Esophagus muscularis mucosa (tissue), 4 donors: ENCODE results near the gene LHX3. TPM values are rescaled to one million over a fixed set of nuclear protein-coding genes. Genes with fewer than 3 reads are reported as not detected.

ENCODE experiments used
- DNase-seq: peaks from one replicate; pipeline ENCODE4 v3.0.0-alpha.2; 2017; ENCODE audit errors: extremely low spot score
- H3K27ac ChIP-seq, 4 donors: fragments of 200-600 bp; sonication (generic); replicated peaks in 1 of 4; 1 replicate in 3 of 4; 2 replicates in 1 of 4; pipeline ENCODE4 v1.5.1; 2016 to 2019; ENCODE audit warnings: mild to moderate bottlenecking in 1 of 4
- H3K27me3 ChIP-seq, 4 donors: fragments of 200-600 bp; sonication (generic); one replicate each; pipeline versions ENCODE4 v1.5.1 to v1.6.0; 2016 to 2019
- H3K36me3 ChIP-seq, 4 donors: fragments of 200-600 bp; sonication (generic); one replicate each; pipeline ENCODE4 v1.5.1; 2016 to 2019
- H3K4me1 ChIP-seq, 4 donors: fragments of 200-600 bp; sonication (generic); one replicate each; pipeline ENCODE4 v1.5.1; 2016 to 2019
- H3K4me3 ChIP-seq, 4 donors: fragments of 200-600 bp; sonication (generic); 1 replicate in 2 of 4; 2 replicates in 2 of 4; pipeline ENCODE4 v1.5.1; 2016 to 2019; ENCODE audit warnings: mild to moderate bottlenecking in 4 of 4, moderate library complexity in 1 of 4
- H3K9me3 ChIP-seq, 4 donors: fragments of 200-600 bp; sonication (generic); 1 replicate in 3 of 4; 2 replicates in 1 of 4; pipeline ENCODE4 v1.5.1; 2016 to 2019
- CTCF ChIP-seq, 3 experiments: fragments of 200-600 bp in 2 of 3; fragments of 450-650 bp in 1 of 3; sonication (generic) in 2 of 3; IDR thresholded peaks; one replicate each; pipeline ENCODE4 v1.5.1; 2017 to 2019; ENCODE audit warnings: antibody characterized with exemption in 3 of 3, mild to moderate bottlenecking in 2 of 3, moderate library complexity in 1 of 3
- EP300 ChIP-seq: sonication (generic); formaldehyde crosslinking; IDR thresholded peaks from one replicate; pipeline ENCODE4 v1.6.1; 2017; ENCODE audit warnings: antibody characterized with exemption
- POLR2A ChIP-seq: fragments of 450-650 bp; IDR thresholded peaks from one replicate; pipeline ENCODE4 v1.6.1; 2017; ENCODE audit warnings: antibody characterized with exemption, moderate library complexity, mild to moderate bottlenecking, low read depth
- POLR2AphosphoS5 ChIP-seq, 2 donors: sonication (generic); formaldehyde crosslinking; IDR thresholded peaks; one replicate each; pipeline ENCODE4 v1.6.1; 2017; ENCODE audit warnings: antibody characterized with exemption in 2 of 2
- WGBS: methylation state at CpG from one replicate; pipeline ENCODE4 v1.1.5; 2018; 5-methylcytosine and 5-hydroxymethylcytosine counted together
- intact Hi-C: fragments of 100-400 bp; cut with DNase I; formaldehyde crosslinking; loops from one replicate; pipeline ENCODE4 v1.15.1; 2023
- total RNA-seq, 4 donors: library from RNA; depleted of rRNA; stranded (reverse); fragments of >200 nt; gene quantifications; one replicate each; pipeline versions ENCODE4 v1.1.0 to v1.2.1, GENCODE V29; 2016

LHX3 gene
- total RNA-seq, 4 donors from 2014 or later: not detected

- intact Hi-C loops: no loop called here
- no peak for TF ChIP-seq EP300
- no peak for TF ChIP-seq POLR2AphosphoS5 (IDR thresholded peaks at IDR 0.05)
- no peak for TF ChIP-seq CTCF (IDR thresholded peaks at IDR 0.05)
Observed at GRCh38 chr9:136247947-136248637, 43.2 kb upstream of the LHX3 start.

DNA sequence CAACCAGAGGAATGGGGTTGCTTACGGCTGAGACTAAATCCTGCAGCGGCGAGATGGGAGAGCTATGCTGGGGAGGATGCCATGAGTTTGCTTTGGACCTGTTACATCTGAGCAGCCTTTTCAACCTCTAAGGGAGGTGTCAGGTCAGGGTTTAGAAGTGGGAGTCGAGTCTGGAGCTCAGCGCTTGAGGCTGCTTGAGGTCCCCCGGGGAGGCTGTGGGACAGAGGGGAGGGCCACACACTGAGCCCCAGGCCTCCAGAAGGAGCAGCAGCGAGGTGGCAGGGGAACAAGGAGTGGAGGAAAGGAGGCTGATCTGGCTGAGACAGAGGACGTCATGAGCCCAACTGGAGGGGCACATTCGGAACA is 42.6 kb upstream of the LHX3 start:
- H3K27me3 ChIP-seq: peaks cover 0 to 5% (median 0%) of the 10 kb centered on the region in 4 donors
- H3K27ac ChIP-seq: no peak overlapping the region
- intact Hi-C loops: no loop called here
- DNase-seq: no peak
- TF ChIP-seq EP300: no peak
- TF ChIP-seq POLR2AphosphoS5 (IDR thresholded peaks at IDR 0.05): no peak
- no peak for TF ChIP-seq POLR2A
- no peak for TF ChIP-seq CTCF (IDR thresholded peaks at IDR 0.05)
- H3K9me3 ChIP-seq: no peaks in the 10 kb centered on the region
- peaks cover 15 to 37% (median 30%) of the 10 kb centered on the region in 4 donors for H3K4me1 ChIP-seq
- H3K4me3 ChIP-seq: no peak overlapping the region
- 74% methylated on average over 8 of the region's 9 CpGs for WGBS
- no peaks in the 10 kb centered on the region for H3K36me3 ChIP-seq

More at GRCh38 chr9:136247947-136248637, 43.2 kb upstream of the LHX3 start:
- Histone ChIP-seq H3K27ac (no peak overlapping the region), H3K4me3 (no peak overlapping the region), H3K9me3 (no peaks in the 10 kb centered on the region), H3K36me3 (no peaks in the 10 kb centered on the region), H3K27me3 (peaks cover 0 to 10% (median 0%) of the 10 kb centered on the region in 4 donors), H3K4me1 (peaks cover 15 to 32% (median 27%) of the 10 kb centered on the region in 4 donors)
- 92% methylated on average over 14 of the region's 24 CpGs for WGBS
- no peak for DNase-seq

DNA sequence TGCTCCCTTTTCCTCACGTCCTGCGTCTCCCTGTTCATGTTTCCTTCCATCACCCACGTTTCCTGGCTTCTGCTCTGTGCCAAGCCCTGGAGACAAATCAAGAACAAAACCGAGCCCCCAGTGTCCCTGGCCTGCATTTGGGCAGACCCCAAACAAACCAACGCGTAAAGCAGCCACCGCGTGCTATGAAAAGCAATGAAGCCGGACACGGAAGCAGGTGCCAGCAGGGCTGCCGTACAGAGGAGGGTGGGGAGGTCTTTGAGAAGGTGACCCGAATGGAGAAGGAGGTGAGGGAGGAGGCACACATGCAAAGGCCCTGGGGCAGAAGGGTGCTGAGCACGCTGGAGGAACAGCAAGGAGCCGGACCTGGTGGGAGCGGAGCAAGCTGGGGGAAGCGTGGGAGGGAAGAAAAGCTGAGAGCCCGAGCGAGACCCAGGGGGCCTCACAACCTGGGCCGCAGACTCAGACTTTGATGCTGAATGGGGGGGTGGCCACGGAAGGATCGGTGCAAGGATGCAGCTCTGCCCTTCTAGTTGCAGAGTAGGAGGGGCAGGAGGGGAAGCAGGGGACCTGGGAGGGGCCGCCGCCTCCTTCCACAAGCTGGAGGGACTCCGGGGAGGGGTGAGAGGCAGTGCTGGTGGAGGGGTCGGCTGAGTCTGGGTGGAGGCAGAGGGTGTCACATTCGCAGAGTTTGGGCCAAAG is 42.1 kb upstream of the LHX3 start:
- 81% methylated on average over 26 of the region's 26 CpGs for WGBS
- no peak for DNase-seq
- H3K27ac ChIP-seq: no peak overlapping the region
- no peaks in the 10 kb centered on the region for H3K27me3 ChIP-seq
- H3K9me3 ChIP-seq: no peaks in the 10 kb centered on the region
- H3K36me3 ChIP-seq: no peaks in the 10 kb centered on the region
- H3K4me1 ChIP-seq: peaks cover 15 to 39% (median 31%) of the 10 kb centered on the region in 4 donors
- intact Hi-C loops: no loop called here
- H3K4me3 ChIP-seq: no peak overlapping the region
- TF ChIP-seq POLR2A (no peak), POLR2AphosphoS5 (IDR thresholded peaks at IDR 0.05) (no peak), EP300 (no peak), CTCF (IDR thresholded peaks at IDR 0.05) (no peak)

DNA sequence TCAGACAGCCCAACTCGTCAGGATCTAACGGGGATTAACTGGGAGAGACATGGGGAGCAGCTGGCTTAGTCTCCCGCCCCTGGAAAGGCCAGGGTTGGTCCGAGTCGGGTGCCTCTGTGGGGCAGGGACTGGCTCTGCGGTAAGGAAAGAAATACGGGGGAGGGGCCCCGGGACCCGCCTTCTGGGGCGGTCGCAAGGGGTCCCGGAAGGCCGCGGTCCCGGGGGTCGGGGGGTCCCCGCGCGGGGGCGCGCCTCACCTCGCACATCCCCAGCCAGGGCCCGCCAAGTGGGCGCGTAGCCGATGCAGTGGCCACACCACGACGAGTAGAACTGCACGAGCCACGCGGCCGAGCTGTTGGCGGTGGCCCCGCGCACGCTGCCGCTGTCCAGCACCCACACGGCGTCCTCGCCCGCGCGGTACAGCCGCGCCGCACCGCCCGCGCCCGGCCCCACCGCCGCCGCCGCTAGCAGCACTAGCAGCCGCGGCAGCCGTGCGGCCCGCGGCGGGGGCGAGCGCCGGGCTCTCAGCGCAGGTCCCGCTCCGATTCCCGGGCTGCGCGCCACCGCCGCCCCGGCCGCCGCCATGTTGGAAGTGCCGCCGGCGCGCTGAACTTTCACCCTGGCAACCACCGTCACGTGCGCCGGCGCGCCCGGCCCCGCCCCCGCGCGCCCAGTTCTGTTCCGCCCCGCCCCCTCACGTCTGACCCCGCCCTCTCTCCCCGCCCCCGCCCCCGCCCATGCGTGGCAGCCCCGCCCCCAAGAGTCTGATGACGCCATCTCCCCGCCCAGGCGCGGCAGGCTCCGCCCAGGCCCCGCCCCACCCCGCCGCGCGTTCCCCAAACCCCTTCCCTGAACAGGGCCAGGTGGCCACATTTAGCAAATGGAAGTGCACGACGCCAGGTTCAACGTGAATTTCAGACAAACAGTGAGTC is 40.6 kb upstream of the LHX3 start, which contains the start of gene QSOX2:
Gene QSOX2, minus strand, starts transcription at position 594 of the 932 bp plus-strand sequence. Its CDS starts 9 bp downstream, at position 585.
- TF ChIP-seq POLR2AphosphoS5 (IDR thresholded peaks at IDR 0.05): peak in 1 of 2 donors; percentile 29
- no peak for TF ChIP-seq EP300
- no peaks in the 10 kb centered on the region for H3K27me3 ChIP-seq
- peaks cover 0 to 4% (median 0%) of the 10 kb centered on the region in 4 donors for H3K36me3 ChIP-seq
- H3K4me3 ChIP-seq: peak within 1 kb of the TSS; percentile 80 to 92 (median 88)
- DNase-seq: peak; percentile 97
- no peaks in the 10 kb centered on the region for H3K9me3 ChIP-seq
- intact Hi-C loops: loop anchor here (1.0 kb wide), 1 partner anchor 22 kb away; no protein-coding TSS in a partner anchor
- H3K27ac ChIP-seq: peak within 1 kb of the TSS; percentile 46 to 71 (median 58)
- peaks cover 23 to 39% (median 32%) of the 10 kb centered on the region in 4 donors for H3K4me1 ChIP-seq
- WGBS: 1% methylated on average over 17 of the region's 112 CpGs
